ENCODE measurements around the gene SNX30.

DNA sequence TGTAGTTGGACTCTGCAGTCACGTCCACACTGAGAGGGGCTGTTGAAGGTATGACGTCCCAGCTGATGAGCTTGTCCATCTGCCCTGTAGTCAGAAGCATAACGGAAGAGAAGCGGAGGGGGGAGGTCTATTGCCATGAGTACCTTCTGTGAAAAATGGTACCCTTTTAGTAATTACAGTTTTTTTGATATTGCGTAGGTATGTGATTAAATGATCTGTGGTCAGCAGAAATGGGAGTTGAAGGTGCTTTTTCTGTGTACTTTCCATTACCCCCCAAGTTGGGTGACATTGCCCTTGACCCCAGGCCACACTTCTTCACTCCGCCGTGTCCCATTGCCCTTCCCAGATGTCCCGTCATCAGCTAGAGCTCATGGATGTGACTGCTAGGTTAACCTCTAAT is 45.9 kb downstream of the SNX30 start:
- TF ChIP-seq, protein P1, sequence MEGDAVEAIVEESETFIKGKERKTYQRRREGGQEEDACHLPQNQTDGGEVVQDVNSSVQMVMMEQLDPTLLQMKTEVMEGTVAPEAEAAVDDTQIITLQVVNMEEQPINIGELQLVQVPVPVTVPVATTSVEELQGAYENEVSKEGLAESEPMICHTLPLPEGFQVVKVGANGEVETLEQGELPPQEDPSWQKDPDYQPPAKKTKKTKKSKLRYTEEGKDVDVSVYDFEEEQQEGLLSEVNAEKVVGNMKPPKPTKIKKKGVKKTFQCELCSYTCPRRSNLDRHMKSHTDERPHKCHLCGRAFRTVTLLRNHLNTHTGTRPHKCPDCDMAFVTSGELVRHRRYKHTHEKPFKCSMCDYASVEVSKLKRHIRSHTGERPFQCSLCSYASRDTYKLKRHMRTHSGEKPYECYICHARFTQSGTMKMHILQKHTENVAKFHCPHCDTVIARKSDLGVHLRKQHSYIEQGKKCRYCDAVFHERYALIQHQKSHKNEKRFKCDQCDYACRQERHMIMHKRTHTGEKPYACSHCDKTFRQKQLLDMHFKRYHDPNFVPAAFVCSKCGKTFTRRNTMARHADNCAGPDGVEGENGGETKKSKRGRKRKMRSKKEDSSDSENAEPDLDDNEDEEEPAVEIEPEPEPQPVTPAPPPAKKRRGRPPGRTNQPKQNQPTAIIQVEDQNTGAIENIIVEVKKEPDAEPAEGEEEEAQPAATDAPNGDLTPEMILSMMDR (IDR thresholded peaks at IDR 0.05; ENCODE audit: low read depth, low read length, missing input control) = no peak
- TF ChIP-seq JUND (IDR thresholded peaks at IDR 0.05) = no peak
- TF ChIP-seq TAF1 (conservative IDR thresholded peaks at IDR 0.05) = no peak
- TF ChIP-seq HNF4A (conservative IDR thresholded peaks at IDR 0.05) = no peak
- no peak for TF ChIP-seq GABPA (IDR thresholded peaks at IDR 0.05 in 1 of 2, conservative IDR thresholded peaks at IDR 0.05 in 1 of 2)
- TF ChIP-seq, protein P2, sequence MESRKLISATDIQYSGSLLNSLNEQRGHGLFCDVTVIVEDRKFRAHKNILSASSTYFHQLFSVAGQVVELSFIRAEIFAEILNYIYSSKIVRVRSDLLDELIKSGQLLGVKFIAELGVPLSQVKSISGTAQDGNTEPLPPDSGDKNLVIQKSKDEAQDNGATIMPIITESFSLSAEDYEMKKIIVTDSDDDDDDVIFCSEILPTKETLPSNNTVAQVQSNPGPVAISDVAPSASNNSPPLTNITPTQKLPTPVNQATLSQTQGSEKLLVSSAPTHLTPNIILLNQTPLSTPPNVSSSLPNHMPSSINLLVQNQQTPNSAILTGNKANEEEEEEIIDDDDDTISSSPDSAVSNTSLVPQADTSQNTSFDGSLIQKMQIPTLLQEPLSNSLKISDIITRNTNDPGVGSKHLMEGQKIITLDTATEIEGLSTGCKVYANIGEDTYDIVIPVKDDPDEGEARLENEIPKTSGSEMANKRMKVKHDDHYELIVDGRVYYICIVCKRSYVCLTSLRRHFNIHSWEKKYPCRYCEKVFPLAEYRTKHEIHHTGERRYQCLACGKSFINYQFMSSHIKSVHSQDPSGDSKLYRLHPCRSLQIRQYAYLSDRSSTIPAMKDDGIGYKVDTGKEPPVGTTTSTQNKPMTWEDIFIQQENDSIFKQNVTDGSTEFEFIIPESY (IDR thresholded peaks at IDR 0.05) = no peak

Data from liver (tissue), 3 donors.